CD4-positive, alpha-beta T cell treated with Interleukin-10 for 1 hour (primary cell): Measurements from ENCODE around the gene DPH5.
A peak's percentile ranks its signal among the peaks of the same experiment; 100 is the strongest.
"Not testable (repeated sequence)": the region's sequence is repeated elsewhere in the genome, so short reads cannot be mapped to it uniquely, and the experiment has no call there.

ENCODE experiments used
- DNase-seq: peaks from one replicate; pipeline ENCODE4 v3.0.0-alpha.2; 2020

The DPH5 gene

GRCh38 chr1:100976936-100977335 lies 48.6 kb downstream of the DPH5 start:
- no peak for DNase-seq

DNA sequence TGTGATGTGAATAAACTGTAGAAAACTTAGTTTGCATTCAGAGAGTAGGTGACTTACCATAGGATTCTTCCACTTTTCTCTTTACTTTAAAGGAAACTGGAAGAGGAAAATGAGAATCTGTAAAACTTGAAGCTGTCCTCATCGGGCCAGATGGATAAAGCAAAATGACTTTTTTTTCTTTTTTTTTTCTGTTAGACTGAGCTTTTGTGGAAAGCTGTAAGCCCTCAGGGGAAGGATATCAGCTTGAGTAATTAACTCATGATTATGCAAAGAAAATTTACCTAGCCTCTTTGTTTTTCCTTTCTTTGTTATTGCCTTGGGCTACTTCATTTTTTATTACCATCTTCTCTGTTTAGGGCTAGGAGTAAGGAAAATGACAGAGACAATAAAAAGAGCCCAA lies 53.4 kb downstream of the DPH5 start:
- no peak for DNase-seq

- DNase-seq, result no peak
Observed at GRCh38 chr1:100971021-100971420, 54.6 kb downstream of the DPH5 start.

- DNase-seq, result no peak
Observed at GRCh38 chr1:100969327-100969726, 56.3 kb downstream of the DPH5 start.

GRCh38 chr1:100968621-100969020 lies 57.0 kb downstream of the DPH5 start:
- DNase-seq, result no peak

GRCh38 chr1:100960098-100960497 lies 65.5 kb downstream of the DPH5 start:
- DNase-seq, result no peak

DNA sequence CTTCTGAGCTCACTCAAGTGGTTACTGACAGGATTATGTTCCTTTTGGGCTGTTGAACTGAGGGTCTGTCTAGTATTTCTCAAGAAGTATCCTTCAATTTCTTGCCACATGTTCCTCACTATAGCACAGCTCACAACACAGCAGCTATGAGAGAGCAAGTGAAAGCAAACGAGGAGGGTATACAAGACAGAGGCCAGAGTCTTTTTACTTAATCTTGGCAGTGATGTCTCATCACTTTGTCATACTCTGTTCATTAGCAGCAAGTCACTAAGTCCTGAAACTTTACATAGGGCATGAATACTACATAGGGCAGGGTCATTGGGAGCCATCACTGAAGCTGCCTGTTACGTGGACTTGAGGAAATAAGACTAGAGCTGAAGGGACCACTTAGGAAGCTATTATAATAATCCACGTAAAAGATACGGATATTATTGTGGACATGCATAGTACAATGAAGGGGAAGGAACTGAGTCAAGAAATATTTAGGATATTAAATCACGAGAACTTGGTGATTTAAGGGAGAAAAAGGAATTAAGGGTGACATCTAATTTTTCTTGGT lies 66.0 kb downstream of the DPH5 start:
- no peak for DNase-seq

- no peak for DNase-seq
Observed at GRCh38 chr1:100955322-100955721, 70.3 kb downstream of the DPH5 start.

DNA sequence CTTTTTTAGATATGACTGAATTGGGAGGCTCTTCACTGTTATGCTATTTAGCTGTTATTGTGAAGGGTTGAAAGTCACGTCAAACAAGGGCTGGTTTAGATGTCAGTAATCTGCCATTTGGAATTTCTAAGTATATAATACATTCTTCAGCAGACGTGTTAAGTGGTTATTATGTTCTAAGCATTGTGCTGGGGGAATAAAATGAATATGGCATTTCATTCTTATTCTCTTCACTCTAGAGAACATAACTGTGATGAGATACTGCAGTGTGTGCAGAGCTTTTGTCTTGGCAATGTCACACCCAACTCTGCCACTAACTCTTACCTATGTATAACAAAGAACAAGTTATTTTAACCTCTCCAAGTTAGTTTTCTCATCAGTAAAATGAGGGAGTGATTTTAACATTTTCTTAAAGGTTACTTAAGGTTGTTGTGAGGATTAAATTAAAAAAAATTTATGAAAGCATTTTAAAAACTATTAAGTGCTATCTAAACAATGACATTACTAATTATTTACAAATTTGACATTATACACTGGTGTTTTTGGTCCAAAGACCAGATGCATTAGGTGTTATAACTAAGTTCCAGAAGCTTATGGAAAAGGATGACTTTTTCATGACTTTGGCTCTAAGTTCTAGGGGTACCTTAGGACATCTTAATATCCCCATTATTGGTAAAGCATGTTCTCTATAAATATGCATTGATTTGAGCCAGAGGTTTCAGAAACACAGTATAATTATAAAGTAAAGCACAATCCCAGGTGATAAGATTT lies 71.4 kb downstream of the DPH5 start:
- no peak for DNase-seq

DNA sequence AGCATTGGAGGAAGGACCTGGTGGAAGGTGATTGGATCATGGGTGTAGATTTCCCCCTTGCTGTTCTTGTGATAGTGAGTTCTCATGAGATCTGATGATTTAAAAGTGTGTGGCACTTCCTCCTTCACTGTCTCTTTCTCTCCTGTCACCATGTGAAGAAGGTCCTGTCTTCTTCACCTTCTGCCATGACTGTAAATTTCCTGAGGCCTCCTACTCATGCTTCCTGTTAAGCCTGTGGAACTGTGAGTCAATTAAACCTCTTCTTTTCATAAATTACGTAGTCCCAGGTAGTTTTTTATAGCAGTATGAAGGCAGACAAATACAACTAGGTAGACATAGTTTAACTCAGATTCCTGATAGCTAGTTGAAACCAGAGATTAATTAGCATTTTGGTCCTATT lies 72.6 kb downstream of the DPH5 start:
- DNase-seq, result not testable (repeated sequence)

GRCh38 chr1:100952104-100952745 lies 73.4 kb downstream of the DPH5 start:
- DNase-seq, result no peak

DNA sequence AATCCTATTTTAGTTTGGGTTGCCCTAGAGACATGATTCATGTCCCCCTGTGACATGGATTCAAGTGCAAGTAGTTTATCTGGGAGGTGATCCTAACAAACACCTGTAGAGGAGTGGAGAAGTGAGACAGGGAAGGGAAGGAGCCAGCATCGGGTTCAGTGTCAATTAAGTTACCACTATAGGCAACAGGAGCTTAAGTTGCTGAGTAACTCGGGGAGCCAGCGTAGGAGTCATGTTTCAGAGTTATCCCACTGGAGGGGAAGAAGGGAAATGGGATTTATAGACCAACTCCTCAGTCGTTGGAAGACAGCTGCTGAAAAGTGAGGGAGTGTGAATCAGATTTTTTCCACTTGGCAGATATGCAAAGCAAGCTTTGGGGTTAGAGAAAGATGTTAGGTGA lies 74.8 kb downstream of the DPH5 start:
- no peak for DNase-seq

DNA sequence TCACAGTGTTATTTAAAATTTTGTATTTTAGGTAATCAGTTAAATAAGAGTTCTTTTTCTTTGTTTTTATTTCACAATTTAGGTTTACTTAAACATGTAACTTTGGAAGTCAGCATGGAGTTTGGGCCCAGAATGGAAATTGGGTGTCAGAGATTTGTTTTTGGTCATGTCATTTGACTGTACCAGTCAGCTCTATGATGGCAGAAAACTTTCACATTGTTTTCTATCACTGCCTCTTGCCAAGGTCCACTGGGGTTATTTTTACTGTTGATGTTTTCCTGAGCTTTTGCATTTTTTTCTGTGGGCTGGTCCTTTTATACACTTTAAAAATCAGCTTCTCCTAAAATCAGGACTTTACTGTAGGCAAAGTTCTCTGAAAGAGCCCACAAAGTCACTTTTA lies 75.2 kb downstream of the DPH5 start:
- no peak for DNase-seq

GRCh38 chr1:100949515-100950158 lies 75.9 kb downstream of the DPH5 start:
- peak; percentile 79 for DNase-seq

DNA sequence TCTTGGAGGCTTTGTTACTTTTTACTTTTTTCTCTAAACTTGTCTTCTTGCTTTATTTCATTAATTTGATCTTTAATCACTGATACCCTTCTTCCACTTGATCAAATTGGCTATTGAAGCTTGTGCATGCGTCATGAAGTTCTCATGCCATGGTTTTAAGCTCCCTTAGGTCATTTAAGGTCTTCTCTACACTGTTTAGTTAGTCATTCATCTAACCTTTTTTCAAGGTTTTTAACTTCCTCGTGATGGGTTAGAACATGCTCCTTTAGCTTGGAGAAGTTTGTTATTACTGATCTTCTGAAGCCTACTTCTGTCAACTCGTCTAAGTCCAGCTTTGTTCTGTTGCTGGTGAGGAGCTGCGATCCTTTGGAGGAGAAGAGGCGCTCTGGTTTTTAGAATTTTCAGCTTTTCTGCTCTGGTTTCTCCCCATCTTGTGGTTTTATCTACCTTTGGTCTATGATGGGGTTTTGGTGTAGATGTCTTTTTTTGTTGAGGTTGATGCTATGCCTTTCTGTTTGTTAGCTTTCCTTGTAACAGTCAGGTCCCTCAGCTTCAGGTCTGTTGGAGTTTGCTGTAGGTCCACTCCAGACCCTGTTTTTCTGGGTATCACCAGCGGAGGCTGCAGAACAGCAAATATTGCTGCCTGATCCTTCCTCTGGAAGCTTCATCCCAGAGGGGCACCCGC lies 76.7 kb downstream of the DPH5 start:
- DNase-seq, result not testable (repeated sequence)

DNA sequence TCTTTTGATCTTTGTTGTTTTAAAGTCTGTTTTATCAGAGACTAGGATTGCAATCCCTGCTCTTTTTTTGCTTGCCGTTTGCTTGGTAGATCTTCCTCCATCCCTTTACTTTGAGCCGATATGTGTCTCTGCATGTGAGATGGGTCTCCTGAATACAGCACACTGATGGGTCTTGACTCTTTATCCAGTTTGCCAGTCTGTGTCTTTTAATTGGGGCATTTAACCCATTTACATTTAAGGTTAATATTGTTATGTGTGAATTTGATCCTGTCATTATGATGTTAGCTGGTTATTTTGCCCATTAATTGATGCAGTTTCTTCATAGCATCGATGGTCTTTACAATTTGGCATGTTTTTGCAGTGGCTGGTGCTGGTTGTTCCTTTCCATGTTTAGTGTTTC lies 77.8 kb downstream of the DPH5 start:
- DNase-seq, result not testable (repeated sequence)

GRCh38 chr1:100946064-100946463 lies 79.5 kb downstream of the DPH5 start:
- DNase-seq, result not testable (repeated sequence)

GRCh38 chr1:100943533-100943932 lies 82.1 kb downstream of the DPH5 start:
- DNase-seq, result no peak

DNA sequence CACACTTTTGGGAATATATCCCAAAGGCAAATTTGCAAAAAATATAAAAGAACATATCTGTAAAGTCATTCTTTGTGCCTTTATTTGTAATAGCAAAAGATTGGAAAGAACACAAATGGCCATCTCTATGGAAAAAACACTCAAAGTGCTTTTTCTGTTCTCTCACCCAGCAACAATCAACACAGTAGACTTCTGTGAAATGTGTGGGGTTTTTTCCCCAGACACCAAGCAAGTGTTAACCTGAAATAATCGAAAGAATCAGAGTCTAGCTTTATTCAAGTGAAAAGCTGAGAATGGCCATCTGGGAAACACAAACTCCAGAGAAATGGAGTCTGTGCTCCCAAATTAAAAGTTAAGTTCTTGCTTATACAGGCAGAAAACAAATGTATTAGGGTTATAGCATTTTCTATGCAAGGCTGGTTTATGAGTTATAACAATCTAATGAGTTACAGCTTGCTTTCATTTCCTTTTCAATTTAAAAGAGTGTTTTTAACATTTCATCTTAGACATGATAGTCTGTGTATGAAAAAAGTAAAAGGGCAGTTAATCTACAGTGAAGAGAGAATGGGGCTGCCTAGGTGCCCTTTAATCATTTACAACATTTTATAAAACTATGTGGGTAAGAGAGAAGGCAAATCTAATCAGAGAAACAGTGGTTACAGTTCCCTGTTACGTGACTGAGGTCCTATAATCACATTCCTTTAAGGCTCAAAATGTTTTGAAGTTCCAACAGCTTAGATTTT lies 83.1 kb downstream of the DPH5 start:
- no peak for DNase-seq

DNA sequence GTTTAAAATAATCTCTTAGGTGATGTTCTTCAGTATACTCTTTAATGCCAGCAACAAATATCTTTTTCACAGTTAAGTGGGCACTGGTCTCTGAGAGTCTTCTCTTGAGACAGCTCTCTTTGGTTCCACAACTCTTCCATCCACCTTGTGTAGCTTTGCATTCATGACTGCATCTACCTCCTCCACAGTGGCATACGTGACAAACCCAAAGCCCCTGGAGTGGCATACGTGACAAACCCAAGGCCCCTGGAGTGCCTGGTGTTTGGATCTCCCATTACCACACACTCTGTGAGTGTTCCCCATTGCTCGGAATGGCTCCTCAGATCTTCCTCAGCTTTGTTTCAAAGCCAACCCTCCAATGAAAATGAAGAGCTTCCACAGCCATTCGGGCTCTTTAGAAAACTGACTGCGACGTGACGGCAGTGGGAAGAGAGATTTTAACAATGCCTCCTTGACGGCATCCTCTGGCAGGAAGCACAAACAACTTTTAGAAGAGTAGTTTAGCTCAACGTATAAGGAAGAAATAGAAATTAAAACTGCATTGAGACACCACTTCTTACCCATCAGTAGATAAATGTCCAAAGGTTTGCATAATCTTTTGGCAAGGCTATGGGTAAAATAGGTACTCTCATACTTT lies 83.9 kb downstream of the DPH5 start:
- DNase-seq, result no peak

DNA sequence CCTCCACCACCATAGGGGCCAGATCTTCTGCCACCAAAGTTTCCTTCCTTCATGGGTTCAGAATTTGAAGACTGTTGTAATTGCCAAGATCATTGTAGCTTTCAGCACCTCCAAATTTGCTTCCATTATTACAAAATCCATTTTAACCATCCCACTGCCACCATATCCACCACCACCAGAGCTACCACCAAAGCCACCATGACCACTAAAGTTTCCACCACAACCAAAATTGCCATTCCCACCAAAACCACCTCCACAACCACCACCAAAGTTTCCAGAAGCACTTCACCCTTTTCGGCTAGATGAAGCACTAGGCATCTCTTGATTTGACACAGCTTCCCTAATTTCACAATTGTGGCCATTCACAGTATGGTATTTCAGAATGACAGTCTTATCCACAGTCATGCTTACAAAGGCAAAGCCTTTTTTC lies 84.5 kb downstream of the DPH5 start:
- DNase-seq, result no peak
